K562 (cell line): ENCODE data around the gene PACS1. TPM values are rescaled to one million over a fixed set of nuclear protein-coding genes. Genes with fewer than 3 reads are reported as not detected.
"Not testable (repeated sequence)": the region's sequence is repeated elsewhere in the genome, so short reads cannot be mapped to it uniquely, and the experiment has no call there.

ENCODE experiments used
- ATAC-seq: fragments of 200-7000 bp; cut with Tn5 transposase; 3 replicates; pipeline ENCODE4 v1.9.1; 2020; ENCODE audit warnings: moderate library complexity
- BruUV-seq: library from RNA; stranded (reverse); fragments of 400-500 nt; replicated peaks from 2 replicates; lab custom pipeline; 2021; lab: Mats Ljungman, UMichigan
- CTCF ChIA-PET: fragments of 300-600 bp; formaldehyde crosslinking; extraction: SDS; loops from one replicate; lab custom pipeline; 2021; ENCODE audit warnings: low intra/inter-chr PET ratio; lab: Yijun Ruan, JAX
- POLR2A ChIA-PET: fragments of 300-600, 350-650 bp; sonication (Branson Sonifier 250); formaldehyde crosslinking; extraction: SDS; loops from one replicate; lab custom pipeline; 2021; ENCODE audit warnings: antibody characterized with exemption, inconsistent platforms; lab: Yijun Ruan, JAX
- DNase-seq, 4 experiments: peaks; one replicate each; pipeline versions ENCODE4 v3.0.0 to v3.0.0-alpha.2; 2011 to 2018; ENCODE audit warnings: low spot score in 3 of 4, mixed read lengths in 3 of 4; ENCODE audit errors: extremely low read depth in 1 of 4
- FAIRE-seq: peaks from 2 replicates; lab custom pipeline; 2011; peaks lifted over from hg19 to GRCh38; lab: Jason Lieb, UNC
- H2AFZ ChIP-seq: 2 replicates; pipeline ENCODE4 v1.6.0; 2011; ENCODE audit warnings: low read depth, low read length, control low read depth, inconsistent platforms
- H3K27ac ChIP-seq: fragments of 200-600 bp; 3 replicates; pipeline ENCODE4 v1.8.0; 2011; ENCODE audit warnings: low read depth, mild to moderate bottlenecking, control low read depth, inconsistent platforms, low read length, moderate library complexity, mixed read lengths; ENCODE audit errors: extremely low read depth
- H3K27me3 ChIP-seq, 2 experiments: fragments of 300-600 bp in 1 of 2; 2 replicates in 1 of 2; 3 replicates in 1 of 2; pipeline versions ENCODE4 v1.6.0 to v1.8.0; 2011; ENCODE audit warnings: inconsistent platforms in 2 of 2, low read length in 2 of 2, mild to moderate bottlenecking in 1 of 2, mixed read lengths in 1 of 2, moderate library complexity in 1 of 2; ENCODE audit not compliant: control insufficient read depth in 2 of 2, insufficient read depth in 2 of 2
- H3K36me3 ChIP-seq: fragments of 300-600 bp; 3 replicates; pipeline ENCODE4 v1.8.0; 2011; ENCODE audit warnings: mild to moderate bottlenecking, low read length, inconsistent platforms; ENCODE audit not compliant: control insufficient read depth, insufficient read depth
- H3K4me1 ChIP-seq, 2 experiments: fragments of 200-600 bp in 1 of 2; replicated peaks in 1 of 2; 2 replicates in 1 of 2; 3 replicates in 1 of 2; pipeline versions ENCODE4 v1.5.1 to v1.8.0; 2011; ENCODE audit warnings: inconsistent platforms in 2 of 2, low read length in 2 of 2, mild to moderate bottlenecking in 1 of 2, mixed read lengths in 1 of 2, moderate library complexity in 1 of 2; ENCODE audit not compliant: control insufficient read depth in 2 of 2, insufficient read depth in 2 of 2
- H3K4me2 ChIP-seq: 2 replicates; pipeline ENCODE4 v1.6.1; 2011; ENCODE audit warnings: low read length, control low read depth, inconsistent platforms, mixed read lengths; ENCODE audit not compliant: insufficient read depth
- H3K4me3 ChIP-seq: fragments of 200-600 bp; sonication (generic), shearing (Covaris generic); 2 replicates; pipeline ENCODE4 v1.5.1; 2016; ENCODE audit warnings: control low read depth, inconsistent platforms
- H3K79me2 ChIP-seq: fragments of 200-600 bp; 3 replicates; pipeline ENCODE4 v1.8.0; 2011; ENCODE audit warnings: low read length, inconsistent platforms; ENCODE audit not compliant: control insufficient read depth, insufficient read depth
- H3K9ac ChIP-seq, 2 experiments: 2 replicates each; pipeline versions ENCODE4 v1.6.0 to v1.6.1; 2011; ENCODE audit warnings: low read depth in 2 of 2, low read length in 2 of 2, control low read depth in 1 of 2, inconsistent platforms in 1 of 2, mild to moderate bottlenecking in 1 of 2, mixed read lengths in 1 of 2; ENCODE audit not compliant: insufficient read depth in 1 of 2
- H3K9me1 ChIP-seq: one replicate; pipeline ENCODE4 v1.6.0; 2011; ENCODE audit warnings: inconsistent platforms, mild to moderate bottlenecking, low read length, moderate library complexity; ENCODE audit not compliant: control insufficient read depth, insufficient read depth
- H3K9me3 ChIP-seq: replicated peaks from 2 replicates; pipeline ENCODE4 v1.5.1; 2011; ENCODE audit warnings: low read depth, low read length, inconsistent platforms; ENCODE audit not compliant: control insufficient read depth, insufficient read depth
- H4K20me1 ChIP-seq: replicated peaks from 2 replicates; pipeline ENCODE4 v1.6.1; 2011; ENCODE audit warnings: low read length, inconsistent platforms, mixed read lengths; ENCODE audit not compliant: control insufficient read depth, insufficient read depth
- AFF1 ChIP-seq, 2 experiments: fragments of 450-650 bp; IDR thresholded peaks; 2 replicates each; pipeline ENCODE4 v1.6.1; 2018; ENCODE audit warnings: mild to moderate bottlenecking in 2 of 2, low read depth in 1 of 2; ENCODE audit not compliant: partially characterized antibody in 2 of 2
- WGBS: fragments of 100-300 bp; shearing (Covaris generic); methylation state at CpG from one replicate; pipeline ENCODE4 v1.1.6; 2016; ENCODE audit warnings: low coverage, mixed read lengths; ENCODE audit not compliant: insufficient coverage; ENCODE audit errors: missing lambda C conversion rate; 5-methylcytosine and 5-hydroxymethylcytosine counted together
- in situ Hi-C: fragments of 300-500 bp; cut with MboI; formaldehyde crosslinking; loops from 4 replicates; pipeline ENCODE4 v1.15.0; 2018; ENCODE audit warnings: inconsistent platforms, mixed read lengths
- intact Hi-C: fragments of 100-400 bp; cut with micrococcal nuclease; formaldehyde crosslinking; loops from 2 replicates; pipeline ENCODE4 v1.14.2; 2022
- polyA plus RNA-seq, 8 experiments: library from polyadenylated mRNA; depleted of rRNA in 4 of 8; stranded (reverse) in 5 of 8; unstranded in 3 of 8; fragments of >200 nt; fragmentation: Nextera tagmentation in 2 of 8; fragmentation: Illumina TruSeq in 1 of 8; extraction: Ambion mirVana in 2 of 8; extraction: Trizol in 1 of 8; gene quantifications; 2 replicates each; pipeline versions ENCODE4 v1.2.1 to v1.2.3, GENCODE V29; 2011 to 2014; ENCODE audit warnings: inconsistent platforms in 1 of 8, missing spikeins in 1 of 8
- total RNA-seq, 7 experiments: library from RNA; depleted of rRNA in 6 of 7; stranded (reverse); fragments of >200 nt in 6 of 7; fragmentation: Illumina TruSeq in 2 of 7; extraction: Trizol in 2 of 7; gene quantifications; 2 replicates each; pipeline versions ENCODE4 v1.2.1 to v1.2.3, GENCODE V29; 2011 to 2021; ENCODE audit warnings: low replicate concordance in 1 of 7

The PACS1 gene
- total and polyA plus RNA-seq, 9 of the 15 experiments (the other 6 are each of a cell fraction or from before 2014, with no cell fraction given) = 0.34 to 28.1 (median 8.5) TPM

GRCh38 chr11:66092125-66092524, 22.1 kb downstream of the PACS1 start:
- H3K36me3 ChIP-seq, H4K20me1 ChIP-seq, DNase-seq, H3K79me2 ChIP-seq, H3K9ac ChIP-seq, H3K4me2 ChIP-seq, POLR2A ChIA-PET, H3K9me3 ChIP-seq, H3K4me1 ChIP-seq, intact Hi-C loops, H3K4me3 ChIP-seq, H3K27ac ChIP-seq, FAIRE-seq, CTCF ChIA-PET, H3K27me3 ChIP-seq, BruUV-seq, H2AFZ ChIP-seq, in situ Hi-C loops, ATAC-seq, H3K9me1 ChIP-seq: not testable (repeated sequence)
- peak in 1 of 2 experiments; percentile 98 for TF ChIP-seq AFF1 (IDR thresholded peaks at IDR 0.05; ENCODE audit: low read depth in 1 of 2, partially characterized antibody in 2 of 2)
- WGBS = 89% methylated on average over 1 of the region's 2 CpGs

- 91% methylated on average over 9 of the region's 10 CpGs for WGBS
- intact Hi-C loops = not testable (repeated sequence)
Observed at GRCh38 chr11:66099746-66100145, 29.7 kb downstream of the PACS1 start.

More at GRCh38 chr11:66099746-66100145, 29.7 kb downstream of the PACS1 start:
- H3K27me3 ChIP-seq, BruUV-seq, DNase-seq, H2AFZ ChIP-seq, H3K4me2 ChIP-seq, H3K4me1 ChIP-seq, CTCF ChIA-PET, H3K9me3 ChIP-seq, FAIRE-seq, in situ Hi-C loops, ATAC-seq, H3K36me3 ChIP-seq, H3K4me3 ChIP-seq, H3K79me2 ChIP-seq, H4K20me1 ChIP-seq, POLR2A ChIA-PET, H3K9ac ChIP-seq, H3K27ac ChIP-seq, H3K9me1 ChIP-seq: not testable (repeated sequence)
